K562 (cell line): Measurements from ENCODE around the gene GSTM1. TPM values are rescaled to one million over a fixed set of nuclear protein-coding genes. Genes with fewer than 3 reads are reported as not detected.

Experiments
- ATAC-seq: fragments of 200-7000 bp; cut with Tn5 transposase; 3 replicates; pipeline ENCODE4 v1.9.1; 2020; ENCODE audit warnings: moderate library complexity
- BruUV-seq: library from RNA; stranded (reverse); fragments of 400-500 nt; replicated peaks from 2 replicates; lab custom pipeline; 2021; lab: Mats Ljungman, UMichigan
- CTCF ChIA-PET: fragments of 300-600 bp; formaldehyde crosslinking; extraction: SDS; loops from one replicate; lab custom pipeline; 2021; ENCODE audit warnings: low intra/inter-chr PET ratio; lab: Yijun Ruan, JAX
- POLR2A ChIA-PET: fragments of 300-600, 350-650 bp; sonication (Branson Sonifier 250); formaldehyde crosslinking; extraction: SDS; loops from one replicate; lab custom pipeline; 2021; ENCODE audit warnings: antibody characterized with exemption, inconsistent platforms; lab: Yijun Ruan, JAX
- DNase-seq, 4 experiments: peaks; one replicate each; pipeline versions ENCODE4 v3.0.0 to v3.0.0-alpha.2; 2011 to 2018; ENCODE audit warnings: low spot score in 3 of 4, mixed read lengths in 3 of 4; ENCODE audit errors: extremely low read depth in 1 of 4
- FAIRE-seq: peaks from 2 replicates; lab custom pipeline; 2011; peaks lifted over from hg19 to GRCh38; lab: Jason Lieb, UNC
- H2AFZ ChIP-seq: 2 replicates; pipeline ENCODE4 v1.6.0; 2011; ENCODE audit warnings: low read depth, low read length, control low read depth, inconsistent platforms
- H3K27ac ChIP-seq: fragments of 200-600 bp; 3 replicates; pipeline ENCODE4 v1.8.0; 2011; ENCODE audit warnings: low read depth, mild to moderate bottlenecking, control low read depth, inconsistent platforms, low read length, moderate library complexity, mixed read lengths; ENCODE audit errors: extremely low read depth
- H3K27me3 ChIP-seq, 2 experiments: fragments of 300-600 bp in 1 of 2; 2 replicates in 1 of 2; 3 replicates in 1 of 2; pipeline versions ENCODE4 v1.6.0 to v1.8.0; 2011; ENCODE audit warnings: inconsistent platforms in 2 of 2, low read length in 2 of 2, mild to moderate bottlenecking in 1 of 2, mixed read lengths in 1 of 2, moderate library complexity in 1 of 2; ENCODE audit not compliant: control insufficient read depth in 2 of 2, insufficient read depth in 2 of 2
- H3K36me3 ChIP-seq: fragments of 300-600 bp; 3 replicates; pipeline ENCODE4 v1.8.0; 2011; ENCODE audit warnings: mild to moderate bottlenecking, low read length, inconsistent platforms; ENCODE audit not compliant: control insufficient read depth, insufficient read depth
- H3K4me1 ChIP-seq, 2 experiments: fragments of 200-600 bp in 1 of 2; replicated peaks in 1 of 2; 2 replicates in 1 of 2; 3 replicates in 1 of 2; pipeline versions ENCODE4 v1.5.1 to v1.8.0; 2011; ENCODE audit warnings: inconsistent platforms in 2 of 2, low read length in 2 of 2, mild to moderate bottlenecking in 1 of 2, mixed read lengths in 1 of 2, moderate library complexity in 1 of 2; ENCODE audit not compliant: control insufficient read depth in 2 of 2, insufficient read depth in 2 of 2
- H3K4me2 ChIP-seq: 2 replicates; pipeline ENCODE4 v1.6.1; 2011; ENCODE audit warnings: low read length, control low read depth, inconsistent platforms, mixed read lengths; ENCODE audit not compliant: insufficient read depth
- H3K4me3 ChIP-seq: fragments of 200-600 bp; sonication (generic), shearing (Covaris generic); 2 replicates; pipeline ENCODE4 v1.5.1; 2016; ENCODE audit warnings: control low read depth, inconsistent platforms
- H3K79me2 ChIP-seq: fragments of 200-600 bp; 3 replicates; pipeline ENCODE4 v1.8.0; 2011; ENCODE audit warnings: low read length, inconsistent platforms; ENCODE audit not compliant: control insufficient read depth, insufficient read depth
- H3K9ac ChIP-seq, 2 experiments: 2 replicates each; pipeline versions ENCODE4 v1.6.0 to v1.6.1; 2011; ENCODE audit warnings: low read depth in 2 of 2, low read length in 2 of 2, control low read depth in 1 of 2, inconsistent platforms in 1 of 2, mild to moderate bottlenecking in 1 of 2, mixed read lengths in 1 of 2; ENCODE audit not compliant: insufficient read depth in 1 of 2
- H3K9me1 ChIP-seq: one replicate; pipeline ENCODE4 v1.6.0; 2011; ENCODE audit warnings: inconsistent platforms, mild to moderate bottlenecking, low read length, moderate library complexity; ENCODE audit not compliant: control insufficient read depth, insufficient read depth
- H3K9me3 ChIP-seq: replicated peaks from 2 replicates; pipeline ENCODE4 v1.5.1; 2011; ENCODE audit warnings: low read depth, low read length, inconsistent platforms; ENCODE audit not compliant: control insufficient read depth, insufficient read depth
- H4K20me1 ChIP-seq: replicated peaks from 2 replicates; pipeline ENCODE4 v1.6.1; 2011; ENCODE audit warnings: low read length, inconsistent platforms, mixed read lengths; ENCODE audit not compliant: control insufficient read depth, insufficient read depth
- ARID1B ChIP-seq: fragments of 450-650 bp; IDR thresholded peaks from 2 replicates; pipeline ENCODE4 v1.6.1; 2016; ENCODE audit warnings: antibody characterized with exemption, mild to moderate bottlenecking, inconsistent platforms
- CBX8 ChIP-seq: fragments of 200-600 bp; sonication (generic); IDR thresholded peaks from 2 replicates; pipeline ENCODE4 v1.6.1; 2012; ENCODE audit warnings: borderline replicate concordance, mixed run types, low read depth, mild to moderate bottlenecking, moderate library complexity, mixed read lengths, low read length, control low read depth, inconsistent platforms; ENCODE audit not compliant: poor library complexity, severe bottlenecking; ENCODE audit errors: extremely low read depth
- CEBPB ChIP-seq: fragments of 450-650 bp; IDR thresholded peaks from 2 replicates; pipeline ENCODE4 v1.6.1; 2016; ENCODE audit warnings: missing genetic modification characterization, missing compliant biosample characterization
- ETV5 ChIP-seq: sonication (generic); formaldehyde crosslinking; IDR thresholded peaks from 2 replicates; pipeline ENCODE4 v1.4.0; 2020; ENCODE audit warnings: low read depth, mild to moderate bottlenecking, missing genetic modification reagents
- EWSR1 ChIP-seq: fragments of 450-650 bp; IDR thresholded peaks from 2 replicates; pipeline ENCODE4 v1.6.1; 2018; ENCODE audit warnings: borderline replicate concordance, mild to moderate bottlenecking, low read depth, moderate library complexity; ENCODE audit not compliant: partially characterized antibody
- MTF1 ChIP-seq: fragments of 250-450 bp; sonication (Bioruptor Pico); IDR thresholded peaks from 2 replicates; pipeline ENCODE4 v1.9.0; 2021; ENCODE audit warnings: moderate library complexity, mild to moderate bottlenecking, inconsistent platforms, borderline replicate concordance
- NCOA1 ChIP-seq: fragments of 450-650 bp; IDR thresholded peaks from 2 replicates; pipeline ENCODE4 v1.6.1; 2016; ENCODE audit warnings: low read depth
- NFE2L1 ChIP-seq: fragments of 450-650 bp; IDR thresholded peaks from 2 replicates; pipeline ENCODE4 v1.6.1; 2016; ENCODE audit warnings: missing genetic modification characterization, low read depth, mild to moderate bottlenecking, missing compliant biosample characterization, moderate library complexity, borderline replicate concordance
- NRF1 ChIP-seq, 2 experiments: fragments of 450-650 bp; IDR thresholded peaks in 1 of 2; conservative IDR thresholded peaks in 1 of 2; 2 replicates each; pipeline ENCODE4 v1.6.1; 2014; ENCODE audit warnings: mild to moderate bottlenecking in 2 of 2
- RCOR1 ChIP-seq, 2 experiments: IDR thresholded peaks; 2 replicates each; pipeline ENCODE4 v1.6.1; 2012; ENCODE audit warnings: low read depth in 2 of 2, low read length in 2 of 2, borderline replicate concordance in 1 of 2, improper control_type of control experiment in 1 of 2
- SMARCB1 ChIP-seq: IDR thresholded peaks from 2 replicates; pipeline ENCODE4 v1.6.1; 2011; ENCODE audit warnings: improper control_type of control experiment, low read depth; ENCODE audit not compliant: insufficient read length
- SMARCC2 ChIP-seq: fragments of 450-650 bp; IDR thresholded peaks from 2 replicates; pipeline ENCODE4 v1.6.1; 2017; ENCODE audit warnings: antibody characterized with exemption, moderate library complexity, mild to moderate bottlenecking, low read depth
- STAT5A ChIP-seq: IDR thresholded peaks from 2 replicates; pipeline ENCODE4 v1.6.1; 2012; ENCODE audit warnings: low read length, inconsistent platforms, borderline replicate concordance
- XRCC4 ChIP-seq: IDR thresholded peaks from one replicate; pipeline ENCODE4 v1.6.1; 2011; ENCODE audit not compliant: insufficient read depth, insufficient read length; ENCODE audit errors: extremely low read depth
- ZC3H11A ChIP-seq: IDR thresholded peaks from 2 replicates; pipeline ENCODE4 v1.6.1; 2012; ENCODE audit warnings: low read depth, low read length, improper control_type of control experiment
- ZKSCAN3 ChIP-seq: fragments of 250-450 bp; sonication (Bioruptor Pico); IDR thresholded peaks from 2 replicates; pipeline ENCODE4 v1.4.0; 2020
- WGBS: fragments of 100-300 bp; shearing (Covaris generic); methylation state at CpG from one replicate; pipeline ENCODE4 v1.1.6; 2016; ENCODE audit warnings: low coverage, mixed read lengths; ENCODE audit not compliant: insufficient coverage; ENCODE audit errors: missing lambda C conversion rate; 5-methylcytosine and 5-hydroxymethylcytosine counted together
- in situ Hi-C: fragments of 300-500 bp; cut with MboI; formaldehyde crosslinking; loops from 4 replicates; pipeline ENCODE4 v1.15.0; 2018; ENCODE audit warnings: inconsistent platforms, mixed read lengths
- intact Hi-C: fragments of 100-400 bp; cut with micrococcal nuclease; formaldehyde crosslinking; loops from 2 replicates; pipeline ENCODE4 v1.14.2; 2022
- polyA plus RNA-seq, 8 experiments: library from polyadenylated mRNA; depleted of rRNA in 4 of 8; stranded (reverse) in 5 of 8; unstranded in 3 of 8; fragments of >200 nt; fragmentation: Nextera tagmentation in 2 of 8; fragmentation: Illumina TruSeq in 1 of 8; extraction: Ambion mirVana in 2 of 8; extraction: Trizol in 1 of 8; gene quantifications; 2 replicates each; pipeline versions ENCODE4 v1.2.1 to v1.2.3, GENCODE V29; 2011 to 2014; ENCODE audit warnings: inconsistent platforms in 1 of 8, missing spikeins in 1 of 8
- total RNA-seq, 7 experiments: library from RNA; depleted of rRNA in 6 of 7; stranded (reverse); fragments of >200 nt in 6 of 7; fragmentation: Illumina TruSeq in 2 of 7; extraction: Trizol in 2 of 7; gene quantifications; 2 replicates each; pipeline versions ENCODE4 v1.2.1 to v1.2.3, GENCODE V29; 2011 to 2021; ENCODE audit warnings: low replicate concordance in 1 of 7
- TF ChIP-seq, protein P1 (sequence below), 3 experiments: IDR thresholded peaks in 2 of 3; conservative IDR thresholded peaks in 1 of 3; 2 replicates each; pipeline ENCODE4 v1.5.1; 2011 to 2012; ENCODE audit warnings: low read length in 3 of 3, mild to moderate bottlenecking in 3 of 3, control low read depth in 2 of 3, improper control_type of control experiment in 1 of 3, inconsistent platforms in 1 of 3, low read depth in 1 of 3, mixed read lengths in 1 of 3, moderate library complexity in 1 of 3; ENCODE audit not compliant: insufficient read depth in 2 of 3
- TF ChIP-seq, protein P2 (sequence below): fragments of 450-650 bp; IDR thresholded peaks from 2 replicates; pipeline ENCODE4 v1.6.1; 2017; ENCODE audit warnings: antibody characterized with exemption
- TF ChIP-seq, protein P3 (sequence below): fragments of 250-450 bp; sonication (Bioruptor Pico); IDR thresholded peaks from 2 replicates; pipeline ENCODE4 v1.8.0; 2022; ENCODE audit warnings: moderate library complexity, mild to moderate bottlenecking, inconsistent platforms

GSTM1 gene
- total and polyA plus RNA-seq, 9 of the 15 experiments (the other 6 are each of a cell fraction or from before 2014, with no cell fraction given), result not detected

DNA sequence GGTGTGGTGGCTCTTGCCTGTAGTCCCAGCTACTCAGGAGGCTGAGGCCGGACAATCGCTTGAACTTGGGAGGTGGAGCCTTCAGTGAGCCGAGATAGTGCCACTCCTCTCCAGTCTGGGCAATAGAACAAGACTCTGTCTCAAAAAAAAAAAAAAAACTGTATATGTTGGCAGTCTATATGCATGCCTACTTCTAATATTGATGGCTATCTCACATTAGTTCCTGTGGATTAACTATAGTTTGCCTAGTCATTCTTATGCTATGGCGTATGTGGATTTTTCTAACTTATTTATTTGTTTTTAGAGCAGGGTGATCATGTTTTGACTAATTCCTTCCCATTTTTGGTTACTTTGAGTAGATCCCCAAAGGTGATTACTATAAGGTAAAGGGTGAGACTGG, 9.4 kb downstream of the GSTM1 start:
- H3K9ac ChIP-seq, result no peak overlapping the region
- intact Hi-C loops, result no loop called here
- H3K4me1 ChIP-seq, result no peaks in the 10 kb centered on the region
- no peaks in the 10 kb centered on the region for H3K9me3 ChIP-seq
- FAIRE-seq, result no peak
- H3K9me1 ChIP-seq, result no peaks in the 10 kb centered on the region
- POLR2A ChIA-PET, result no interaction called here
- H2AFZ ChIP-seq, result no peak overlapping the region
- no peak for ATAC-seq
- no peak overlapping the region for H3K27ac ChIP-seq
- in situ Hi-C loops, result no loop called here
- H3K4me2 ChIP-seq, result no peak overlapping the region
- H3K4me3 ChIP-seq, result no peak overlapping the region
- no peaks in the 10 kb centered on the region for H4K20me1 ChIP-seq
- H3K79me2 ChIP-seq, result no peaks in the 10 kb centered on the region
- no peaks in the 10 kb centered on the region for H3K27me3 ChIP-seq
- no peaks in the 10 kb centered on the region for H3K36me3 ChIP-seq
- BruUV-seq, result no TSS peak
- WGBS, result no CpG with 5 or more reads among the region's 4 CpGs
- TF ChIP-seq ETV5, result no peak
- TF ChIP-seq NRF1 (conservative IDR thresholded peaks at IDR 0.05 in 1 of 2, IDR thresholded peaks at IDR 0.05 in 1 of 2), result no peak
- TF ChIP-seq CBX8, result no peak
- no peak for TF ChIP-seq MTF1
- no peak for TF ChIP-seq RCOR1 (IDR thresholded peaks at IDR 0.05; ENCODE audit: borderline replicate concordance in 1 of 2, low read depth in 2 of 2, low read length in 2 of 2)
- no peak for TF ChIP-seq SMARCC2
- TF ChIP-seq, protein P1, sequence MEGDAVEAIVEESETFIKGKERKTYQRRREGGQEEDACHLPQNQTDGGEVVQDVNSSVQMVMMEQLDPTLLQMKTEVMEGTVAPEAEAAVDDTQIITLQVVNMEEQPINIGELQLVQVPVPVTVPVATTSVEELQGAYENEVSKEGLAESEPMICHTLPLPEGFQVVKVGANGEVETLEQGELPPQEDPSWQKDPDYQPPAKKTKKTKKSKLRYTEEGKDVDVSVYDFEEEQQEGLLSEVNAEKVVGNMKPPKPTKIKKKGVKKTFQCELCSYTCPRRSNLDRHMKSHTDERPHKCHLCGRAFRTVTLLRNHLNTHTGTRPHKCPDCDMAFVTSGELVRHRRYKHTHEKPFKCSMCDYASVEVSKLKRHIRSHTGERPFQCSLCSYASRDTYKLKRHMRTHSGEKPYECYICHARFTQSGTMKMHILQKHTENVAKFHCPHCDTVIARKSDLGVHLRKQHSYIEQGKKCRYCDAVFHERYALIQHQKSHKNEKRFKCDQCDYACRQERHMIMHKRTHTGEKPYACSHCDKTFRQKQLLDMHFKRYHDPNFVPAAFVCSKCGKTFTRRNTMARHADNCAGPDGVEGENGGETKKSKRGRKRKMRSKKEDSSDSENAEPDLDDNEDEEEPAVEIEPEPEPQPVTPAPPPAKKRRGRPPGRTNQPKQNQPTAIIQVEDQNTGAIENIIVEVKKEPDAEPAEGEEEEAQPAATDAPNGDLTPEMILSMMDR (IDR thresholded peaks at IDR 0.05 in 2 of 3, conservative IDR thresholded peaks at IDR 0.05 in 1 of 3; ENCODE audit: insufficient read depth in 2 of 3, low read depth in 1 of 3, low read length in 3 of 3), result no peak
- TF ChIP-seq, protein P2, sequence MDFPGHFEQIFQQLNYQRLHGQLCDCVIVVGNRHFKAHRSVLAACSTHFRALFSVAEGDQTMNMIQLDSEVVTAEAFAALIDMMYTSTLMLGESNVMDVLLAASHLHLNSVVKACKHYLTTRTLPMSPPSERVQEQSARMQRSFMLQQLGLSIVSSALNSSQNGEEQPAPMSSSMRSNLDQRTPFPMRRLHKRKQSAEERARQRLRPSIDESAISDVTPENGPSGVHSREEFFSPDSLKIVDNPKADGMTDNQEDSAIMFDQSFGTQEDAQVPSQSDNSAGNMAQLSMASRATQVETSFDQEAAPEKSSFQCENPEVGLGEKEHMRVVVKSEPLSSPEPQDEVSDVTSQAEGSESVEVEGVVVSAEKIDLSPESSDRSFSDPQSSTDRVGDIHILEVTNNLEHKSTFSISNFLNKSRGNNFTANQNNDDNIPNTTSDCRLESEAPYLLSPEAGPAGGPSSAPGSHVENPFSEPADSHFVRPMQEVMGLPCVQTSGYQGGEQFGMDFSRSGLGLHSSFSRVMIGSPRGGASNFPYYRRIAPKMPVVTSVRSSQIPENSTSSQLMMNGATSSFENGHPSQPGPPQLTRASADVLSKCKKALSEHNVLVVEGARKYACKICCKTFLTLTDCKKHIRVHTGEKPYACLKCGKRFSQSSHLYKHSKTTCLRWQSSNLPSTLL, result no peak
- TF ChIP-seq ZC3H11A, result no peak
- TF ChIP-seq EWSR1, result no peak
- TF ChIP-seq CEBPB (tag), result no peak
- TF ChIP-seq, protein P3, sequence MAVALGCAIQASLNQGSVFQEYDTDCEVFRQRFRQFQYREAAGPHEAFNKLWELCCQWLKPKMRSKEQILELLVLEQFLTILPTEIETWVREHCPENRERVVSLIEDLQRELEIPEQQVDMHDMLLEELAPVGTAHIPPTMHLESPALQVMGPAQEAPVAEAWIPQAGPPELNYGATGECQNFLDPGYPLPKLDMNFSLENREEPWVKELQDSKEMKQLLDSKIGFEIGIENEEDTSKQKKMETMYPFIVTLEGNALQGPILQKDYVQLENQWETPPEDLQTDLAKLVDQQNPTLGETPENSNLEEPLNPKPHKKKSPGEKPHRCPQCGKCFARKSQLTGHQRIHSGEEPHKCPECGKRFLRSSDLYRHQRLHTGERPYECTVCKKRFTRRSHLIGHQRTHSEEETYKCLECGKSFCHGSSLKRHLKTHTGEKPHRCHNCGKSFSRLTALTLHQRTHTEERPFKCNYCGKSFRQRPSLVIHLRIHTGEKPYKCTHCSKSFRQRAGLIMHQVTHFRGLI (CRISPR knock-in tag), result no peak
- TF ChIP-seq STAT5A, result no peak
- no peak for TF ChIP-seq SMARCB1
- no peak for TF ChIP-seq ARID1B
- TF ChIP-seq XRCC4, result no peak
- no peak for TF ChIP-seq NFE2L1
- no peak for TF ChIP-seq ZKSCAN3 (CRISPR knock-in tag)
- no peak for TF ChIP-seq NCOA1
- TF ChIP-seq, all 486 proteins: peak for 0
- DNase-seq, result no peak
- CTCF ChIA-PET, result no interaction called here
